Activated CD4-positive, alpha-beta T cell treated with anti-CD3 and anti-CD28 coated beads for 48 hours (primary cell): Measurements from ENCODE around the gene MRPS23.

Source experiments
- DNase-seq: peaks from one replicate; pipeline ENCODE4 v3.0.0-alpha.2; 2020

The MRPS23 gene

GRCh38 chr17:57834146-57834741 is 15.6 kb downstream of the MRPS23 start:
- DNase-seq = peak; percentile 16

DNA sequence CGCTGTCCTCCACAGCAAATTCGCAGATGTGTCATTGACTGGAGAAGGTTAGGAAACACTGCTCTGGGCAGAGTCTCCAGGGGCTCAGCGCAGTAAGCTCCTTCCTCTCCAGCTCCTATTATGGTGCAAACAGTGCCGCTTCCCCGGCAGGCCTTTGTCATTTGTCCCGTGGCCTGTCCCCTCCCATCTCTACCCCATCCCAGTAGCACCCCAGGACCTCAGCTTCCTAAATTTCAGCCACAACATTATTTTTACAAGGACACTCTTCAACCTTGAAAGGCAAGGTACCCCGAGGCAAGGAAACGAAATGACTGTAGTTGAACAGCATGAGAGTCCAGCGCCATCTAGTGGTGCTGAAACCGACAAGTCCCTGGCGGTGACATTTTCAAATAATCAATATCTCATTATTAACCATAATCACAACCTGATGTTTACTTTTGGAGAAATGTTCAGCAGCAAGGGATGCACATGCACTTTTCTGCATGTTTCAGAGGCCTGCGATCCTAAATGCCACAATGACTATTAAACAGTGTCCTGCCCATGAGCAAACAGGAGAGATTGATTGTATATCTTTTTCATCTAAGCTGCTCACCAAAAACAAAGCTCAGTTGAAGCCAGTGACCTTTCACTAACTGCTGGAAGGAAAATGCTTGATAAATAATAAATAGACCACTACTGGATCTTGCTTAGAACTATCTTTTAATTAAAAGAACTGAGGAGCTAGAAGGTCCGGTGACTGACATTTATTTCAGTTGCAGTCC is 16.5 kb downstream of the MRPS23 start:
- peak; percentile 80 for DNase-seq

GRCh38 chr17:57832314-57833178 is 17.3 kb downstream of the MRPS23 start:
- no peak for DNase-seq

DNA sequence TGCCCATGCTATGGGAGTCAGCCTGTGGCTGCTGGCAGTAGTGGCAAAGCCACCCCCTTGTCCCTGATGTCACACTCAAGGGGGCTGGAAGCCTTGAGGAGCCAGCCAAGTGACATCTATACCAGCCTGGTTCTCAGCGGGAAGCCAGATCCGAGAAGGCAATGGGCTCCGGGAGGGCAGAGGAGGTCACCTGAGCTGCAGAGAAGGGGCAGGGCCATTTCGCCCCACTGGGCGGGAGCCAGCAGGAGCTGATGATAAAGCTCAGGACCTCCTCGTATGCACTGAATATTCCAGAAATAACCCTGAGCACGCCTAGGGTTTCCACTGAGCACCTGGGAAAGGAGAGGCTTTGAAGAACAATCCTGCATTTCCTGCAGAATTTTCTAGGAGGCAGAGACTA is 19.0 kb downstream of the MRPS23 start:
- DNase-seq = no peak

GRCh38 chr17:57823469-57824401 is 26.1 kb downstream of the MRPS23 start:
- DNase-seq = no peak

- DNase-seq = no peak
Observed at GRCh38 chr17:57819867-57820266, 30.0 kb downstream of the MRPS23 start.

DNA sequence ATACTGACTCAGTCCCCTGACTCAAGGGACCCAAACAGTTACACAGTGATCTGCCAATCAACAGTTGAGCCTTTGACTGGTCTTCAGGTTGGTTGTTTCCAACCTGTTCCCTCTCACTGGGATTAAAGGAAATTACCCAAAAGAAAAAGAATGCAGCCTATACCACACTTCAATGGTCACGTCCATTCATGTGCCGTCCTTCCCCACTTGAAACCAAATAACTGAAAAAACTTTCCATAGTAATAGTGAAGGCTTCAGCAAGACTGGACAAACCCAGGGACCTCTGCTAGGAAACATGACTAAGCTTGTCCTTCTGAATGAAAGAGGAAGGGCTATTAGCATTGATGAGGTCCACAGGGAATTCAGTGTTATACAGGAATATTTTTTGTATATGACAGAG is 30.6 kb downstream of the MRPS23 start:
- DNase-seq = no peak

DNA sequence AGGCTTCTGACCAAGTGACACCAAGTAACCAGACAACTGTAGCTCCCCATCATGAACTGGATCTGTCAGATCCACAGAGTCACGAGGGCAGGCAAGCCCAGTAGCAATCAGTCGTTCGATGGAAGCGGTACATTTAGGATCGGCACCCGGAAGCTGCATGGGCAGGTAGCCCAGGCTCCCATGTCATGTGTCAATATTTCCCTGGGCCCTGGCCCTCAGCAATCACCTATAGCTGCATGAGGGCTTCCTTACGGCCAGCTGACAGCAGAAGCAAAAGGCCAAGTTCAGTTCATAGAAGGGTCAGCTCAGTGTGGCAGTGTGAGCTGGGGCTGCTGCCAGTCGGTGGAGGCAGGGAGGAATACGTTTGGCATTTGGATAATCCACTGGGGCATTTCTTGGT is 31.8 kb downstream of the MRPS23 start:
- DNase-seq = no peak

DNA sequence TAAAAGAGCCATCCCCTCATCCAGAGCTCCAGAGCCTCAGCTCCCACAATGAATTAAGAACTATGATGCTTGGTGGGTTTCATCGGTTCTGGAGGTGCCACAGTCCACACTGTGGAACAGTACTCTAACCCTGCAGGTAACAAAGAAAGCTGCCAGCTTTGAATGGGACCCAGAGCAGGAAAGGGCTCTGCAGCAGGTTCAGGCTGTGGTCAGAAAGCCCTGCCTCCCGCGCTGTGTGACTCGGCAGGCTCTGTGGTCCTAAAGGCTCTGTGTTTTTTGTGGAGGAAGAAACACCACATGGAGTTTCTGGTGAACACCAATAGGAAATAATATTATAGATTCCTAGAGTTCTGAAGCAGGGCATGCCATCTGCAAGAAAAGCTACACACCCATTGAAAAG is 32.5 kb downstream of the MRPS23 start:
- DNase-seq = no peak

DNA sequence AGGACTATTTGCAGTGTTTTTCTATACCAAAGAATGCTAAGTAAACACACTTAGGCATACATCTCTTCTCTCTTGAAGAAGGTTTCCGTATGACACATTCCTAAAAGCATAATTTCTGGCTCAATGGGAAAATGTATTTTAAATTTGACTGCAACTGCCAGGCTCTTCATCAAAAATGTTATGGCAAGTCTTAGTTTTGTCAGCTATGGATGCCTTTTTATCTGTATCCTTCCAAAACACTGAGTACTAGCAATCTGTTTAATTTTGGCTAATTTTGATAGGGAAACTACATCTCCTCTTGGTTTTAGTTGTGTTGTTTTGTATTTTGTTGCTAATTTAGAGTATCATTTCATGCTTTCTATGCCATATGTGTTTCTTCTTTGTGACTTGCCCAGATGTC is 35.4 kb downstream of the MRPS23 start:
- no peak for DNase-seq

DNA sequence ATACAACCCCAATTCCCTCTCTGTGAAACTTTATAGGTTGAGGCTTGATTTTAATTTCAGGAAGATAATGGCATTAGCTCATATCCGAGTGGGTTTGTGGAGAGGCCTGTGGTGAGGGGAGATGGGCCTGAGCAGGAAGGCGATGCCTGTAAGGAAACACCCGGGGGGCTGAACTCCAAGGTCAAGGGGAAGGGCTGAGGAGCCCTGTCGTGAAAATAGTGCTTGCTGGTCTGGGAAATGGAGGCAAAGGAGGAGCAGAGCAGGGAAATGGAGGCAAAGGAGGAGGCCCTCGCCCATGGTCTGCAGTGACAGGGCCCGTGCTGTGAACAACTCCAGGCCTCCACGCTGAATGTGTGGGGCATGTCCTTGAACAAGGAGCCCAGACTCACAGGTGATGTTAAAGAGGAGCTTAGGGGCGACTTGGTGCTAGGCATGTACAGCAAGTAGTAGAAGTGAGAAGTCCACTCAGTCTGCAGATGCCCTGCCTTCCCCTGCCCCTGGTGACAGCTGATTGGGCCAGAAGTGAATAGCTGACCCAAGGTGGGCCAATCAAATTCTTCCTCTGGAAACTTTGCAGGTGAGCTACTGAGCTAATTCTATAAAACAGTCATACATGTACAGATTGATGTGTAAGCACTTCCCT is 38.1 kb downstream of the MRPS23 start:
- DNase-seq = no peak

DNA sequence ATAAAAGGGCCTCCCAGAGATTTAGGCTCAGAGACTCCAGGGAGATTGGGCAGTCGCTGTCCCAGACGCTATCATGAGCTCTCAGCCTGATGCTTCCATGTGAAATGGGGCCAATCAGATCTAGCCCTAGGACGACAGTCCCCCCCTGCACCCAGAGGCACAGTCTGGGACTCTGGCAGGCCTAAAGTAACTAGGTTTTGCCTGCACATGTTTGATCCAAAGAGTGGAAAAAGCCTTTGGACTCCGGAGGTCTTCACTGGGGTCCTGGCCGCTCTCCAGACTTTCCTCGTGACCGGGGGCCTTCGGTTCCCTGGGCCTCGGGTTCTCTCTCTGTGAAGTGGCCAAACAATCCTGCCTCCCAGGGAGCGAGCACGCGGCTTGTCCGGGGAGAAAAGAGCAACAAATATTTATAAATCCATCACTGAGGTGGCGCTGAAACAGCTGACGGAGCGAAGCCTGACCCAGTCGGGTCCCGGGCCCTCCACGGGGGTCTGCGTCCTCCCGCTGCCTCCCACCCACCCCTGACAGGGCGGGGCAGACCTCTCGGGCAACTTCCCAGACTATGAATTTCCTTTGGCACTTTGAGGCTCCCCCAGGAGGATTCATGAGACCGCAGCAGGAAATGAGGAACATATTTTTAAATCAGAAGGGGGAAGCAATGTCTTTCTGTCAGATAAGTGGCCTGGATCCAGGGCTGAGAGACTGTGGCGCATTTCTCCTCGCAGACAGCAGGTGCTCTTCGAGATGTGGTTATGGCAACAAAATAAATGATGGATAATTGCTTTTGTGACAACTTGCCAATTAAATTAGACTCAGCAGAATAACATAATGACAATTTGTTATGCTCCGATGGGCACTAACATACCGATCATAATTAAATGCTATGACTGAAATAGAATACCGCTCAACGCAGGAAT is 38.9 kb downstream of the MRPS23 start:
- DNase-seq = no peak

GRCh38 chr17:57809879-57810278 is 40.0 kb downstream of the MRPS23 start:
- DNase-seq = no peak

- DNase-seq = no peak
Observed at GRCh38 chr17:57808882-57809281, 41.0 kb downstream of the MRPS23 start.

GRCh38 chr17:57806167-57806830 is 43.5 kb downstream of the MRPS23 start:
- no peak for DNase-seq

DNA sequence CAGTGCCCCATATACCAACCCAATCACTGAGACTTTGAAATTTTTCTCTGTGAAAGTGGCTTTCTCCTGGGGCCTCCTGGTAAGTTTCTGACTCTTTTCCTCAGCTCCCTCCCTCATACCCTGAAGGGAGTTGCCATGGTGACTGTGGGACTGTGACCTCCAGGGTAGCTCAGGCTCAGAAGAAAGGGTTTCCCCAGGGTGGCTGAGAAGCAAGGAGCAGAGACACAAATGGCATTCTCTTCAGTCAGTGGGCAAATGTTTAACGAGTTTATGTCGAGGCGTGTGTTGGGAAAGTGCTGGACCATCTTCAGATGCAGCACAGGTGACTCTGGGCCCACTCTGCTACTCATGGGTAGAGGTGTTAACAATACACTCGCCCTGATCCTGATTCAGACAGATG is 46.8 kb downstream of the MRPS23 start:
- no peak for DNase-seq

DNA sequence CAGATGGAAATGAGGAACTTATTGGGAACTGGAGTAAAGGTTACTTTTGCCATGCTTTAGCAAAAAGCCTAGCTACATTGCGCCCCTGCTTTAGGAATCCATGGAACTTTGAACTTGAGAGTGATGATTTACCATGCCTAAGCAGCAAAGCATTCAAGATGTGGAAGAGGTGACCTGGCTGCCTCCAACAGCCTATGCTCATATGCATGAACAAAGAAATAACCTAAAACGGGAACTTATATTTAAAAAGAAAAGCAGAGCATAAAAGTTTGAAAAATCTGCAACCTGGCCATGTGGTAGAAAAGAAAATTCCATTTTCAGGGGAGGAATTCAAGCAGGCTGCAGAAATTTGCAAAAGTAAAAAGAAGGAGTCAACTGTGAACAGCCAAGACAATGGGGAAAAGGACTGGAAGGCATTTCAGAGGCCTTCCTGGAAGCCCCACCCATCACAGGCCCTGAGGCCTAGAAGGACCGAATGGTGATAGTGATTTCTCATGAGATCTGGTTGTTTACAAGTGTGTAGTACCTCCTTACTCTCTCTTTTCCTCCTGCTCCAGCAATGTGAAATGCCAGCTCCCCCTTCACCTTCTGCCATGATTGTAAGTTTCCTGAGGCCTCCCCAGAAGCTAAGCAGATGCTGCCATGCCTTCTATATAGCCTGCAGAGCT is 48.7 kb downstream of the MRPS23 start:
- no peak for DNase-seq

- DNase-seq = no peak
Observed at GRCh38 chr17:57794841-57795240, 55.0 kb downstream of the MRPS23 start.

GRCh38 chr17:57788725-57789124 is 61.1 kb downstream of the MRPS23 start:
- DNase-seq = no peak

DNA sequence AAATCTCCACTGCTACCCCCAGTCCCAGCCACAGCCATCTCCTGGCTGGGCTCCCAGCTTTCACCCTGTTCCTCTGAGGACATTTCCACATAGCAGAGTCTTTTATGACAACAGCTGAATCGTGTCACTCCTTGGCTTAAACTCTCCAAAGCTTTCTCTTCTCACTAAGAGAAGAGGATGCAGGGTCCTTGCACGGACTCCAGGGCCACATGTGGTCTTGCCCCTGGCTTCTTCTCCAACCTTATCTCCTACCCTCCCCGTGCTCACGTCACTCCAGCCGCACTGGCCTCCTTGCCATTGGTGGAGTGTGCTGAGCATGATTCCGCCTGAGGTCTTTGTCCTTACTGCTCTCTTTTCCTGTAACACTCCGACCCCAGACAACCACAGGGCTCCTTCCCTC is 64.8 kb downstream of the MRPS23 start:
- DNase-seq = no peak
